GM18519 (cell line): ENCODE data around the gene CCDC85B.
"Not testable (repeated sequence)": the region's sequence is repeated elsewhere in the genome, so short reads cannot be mapped to it uniquely, and the experiment has no call there.

ENCODE experiments used
- ATAC-seq: cut with Tn5 transposase; IDR thresholded peaks from one replicate; pipeline ENCODE4 v1.9.1; 2021; ENCODE audit warnings: mild to moderate bottlenecking, moderate library complexity; ENCODE audit not compliant: unreplicated experiment, low FRiP score

CCDC85B gene

DNA sequence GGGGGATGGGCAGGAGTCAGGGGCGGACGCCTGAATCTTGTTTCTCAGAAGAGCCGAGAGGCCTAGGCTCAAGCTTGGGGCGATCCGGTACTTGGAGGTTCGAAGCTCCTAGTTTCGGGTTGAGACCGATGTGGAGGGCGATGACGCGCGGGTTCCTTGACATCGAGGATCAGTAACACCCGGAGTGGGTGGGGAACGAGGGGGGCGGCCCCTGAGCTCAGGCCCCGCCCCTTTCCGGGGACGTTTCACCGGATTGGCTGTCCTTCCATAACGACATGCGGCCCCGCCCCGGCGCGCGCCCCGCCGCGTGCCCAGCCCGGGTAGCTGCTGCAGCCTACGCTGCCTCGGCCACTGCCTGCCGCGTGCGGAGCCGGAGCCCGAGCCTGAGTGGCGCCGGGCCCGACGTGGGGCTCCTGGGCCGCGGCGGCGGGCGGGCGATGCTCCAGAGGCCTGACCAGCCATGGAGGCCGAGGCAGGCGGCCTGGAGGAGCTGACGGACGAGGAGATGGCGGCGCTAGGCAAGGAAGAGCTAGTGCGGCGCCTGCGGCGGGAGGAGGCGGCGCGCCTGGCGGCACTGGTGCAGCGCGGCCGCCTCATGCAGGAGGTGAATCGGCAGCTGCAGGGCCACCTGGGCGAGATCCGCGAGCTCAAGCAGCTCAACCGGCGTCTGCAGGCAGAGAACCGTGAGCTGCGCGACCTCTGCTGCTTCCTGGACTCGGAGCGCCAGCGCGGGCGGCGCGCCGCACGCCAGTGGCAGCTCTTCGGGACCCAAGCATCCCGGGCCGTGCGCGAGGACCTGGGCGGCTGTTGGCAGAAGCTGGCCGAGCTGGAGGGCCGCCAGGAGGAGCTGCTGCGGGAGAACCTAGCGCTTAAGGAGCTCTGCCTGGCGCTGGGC lies at the start of gene CCDC85B:
Gene CCDC85B (plus strand): TSS at position 350 of the 895 bp plus-strand sequence. CDS start 111 bp downstream, at position 461.
- peak; percentile 47 for ATAC-seq

DNA sequence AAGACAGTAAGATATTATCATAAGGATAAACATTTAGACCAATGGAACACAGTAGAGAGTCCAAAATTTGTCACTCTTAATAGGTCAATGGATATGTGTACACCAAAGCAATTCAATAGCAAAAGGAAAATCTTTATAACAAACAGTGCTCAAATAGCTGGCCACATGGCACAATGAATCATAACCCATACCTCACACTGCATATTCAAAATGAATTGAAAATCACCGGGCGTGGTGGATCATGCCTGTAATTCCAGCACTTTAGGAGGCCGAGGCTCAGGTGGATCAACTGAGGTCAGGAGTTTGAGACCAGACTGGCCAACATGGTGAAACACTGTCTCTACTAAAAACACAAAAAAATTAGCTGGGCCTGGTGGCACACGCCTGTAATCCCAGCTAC lies 48.3 kb upstream of the CCDC85B start:
- ATAC-seq, result no peak

DNA sequence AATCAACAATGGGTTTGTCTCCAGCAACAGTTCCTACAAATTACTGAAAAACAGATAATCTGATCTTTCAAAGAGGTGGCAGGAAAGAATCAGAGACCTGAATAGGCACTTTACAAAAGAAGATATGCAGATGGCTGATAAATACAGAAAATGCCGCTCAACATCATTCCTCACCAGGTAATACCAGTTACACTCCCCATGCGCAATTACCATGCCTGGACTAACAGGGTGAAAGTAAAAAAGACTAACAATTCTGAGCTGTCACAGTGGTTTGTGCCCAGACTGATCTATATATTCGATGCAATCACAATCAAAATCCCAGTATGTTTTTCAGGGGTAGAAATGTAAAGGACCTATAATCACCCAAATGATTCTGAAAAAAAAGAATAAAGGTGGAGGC lies 46.7 kb upstream of the CCDC85B start:
- no peak for ATAC-seq

GRCh38 chr11:65844231-65844872 lies 46.1 kb upstream of the CCDC85B start:
- no peak for ATAC-seq

GRCh38 chr11:65847746-65848145 lies 42.7 kb upstream of the CCDC85B start:
- no peak for ATAC-seq

GRCh38 chr11:65848693-65849092 lies 41.8 kb upstream of the CCDC85B start:
- ATAC-seq, result not testable (repeated sequence)

- ATAC-seq, result no peak
These were observed 41.1 kb upstream of the CCDC85B start for GRCh38 chr11:65849366-65849765.

DNA sequence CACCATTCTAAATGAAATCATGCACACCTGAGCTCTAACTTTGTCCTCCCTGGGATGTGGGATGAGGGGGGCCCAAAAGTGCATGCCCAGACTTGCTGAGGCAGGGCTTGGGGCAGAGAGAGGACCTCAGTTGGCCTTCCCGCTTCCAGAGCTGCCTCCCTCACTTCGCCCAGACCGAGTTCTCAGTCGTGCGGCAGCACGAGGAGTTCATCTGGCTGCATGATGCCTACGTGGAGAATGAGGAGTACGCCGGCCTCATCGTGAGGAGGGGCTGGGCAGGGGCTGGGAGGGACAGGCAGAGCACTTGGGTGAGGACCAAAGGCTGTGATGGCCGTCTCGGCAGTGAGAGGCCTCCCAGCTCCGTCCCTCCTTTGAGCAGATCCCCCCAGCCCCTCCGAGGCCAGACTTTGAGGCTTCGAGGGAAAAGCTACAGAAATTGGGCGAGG lies 40.7 kb upstream of the CCDC85B start:
- ATAC-seq, result no peak

GRCh38 chr11:65850217-65851082 lies 40.0 kb upstream of the CCDC85B start:
- ATAC-seq, result no peak

DNA sequence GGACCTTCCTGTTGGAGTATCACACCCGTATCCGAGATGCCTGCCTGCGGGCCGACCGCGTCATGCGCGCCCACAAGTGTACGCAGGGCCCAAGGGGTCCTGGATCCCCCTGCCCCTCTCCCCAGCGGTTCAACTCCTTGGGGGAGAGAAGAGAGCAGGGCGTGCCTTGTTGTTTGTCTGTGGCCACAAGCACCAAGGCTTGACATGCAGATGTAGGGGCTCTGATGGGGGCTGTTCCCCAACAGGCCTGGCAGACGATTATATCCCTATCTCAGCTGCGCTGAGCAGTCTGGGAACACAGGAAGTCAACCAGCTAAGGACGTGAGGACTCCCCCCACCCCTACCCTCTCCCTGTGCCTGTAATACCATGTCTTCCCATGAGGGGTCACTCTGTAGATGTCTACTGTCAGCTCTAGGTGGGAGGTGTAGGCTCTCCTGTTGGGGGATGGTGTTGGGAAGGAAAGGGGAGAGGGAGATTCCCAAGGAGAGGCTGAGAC lies 39.3 kb upstream of the CCDC85B start:
- no peak for ATAC-seq

- ATAC-seq, result no peak
These were observed 38.5 kb upstream of the CCDC85B start for GRCh38 chr11:65851811-65852507.

GRCh38 chr11:65852508-65853245 lies 37.8 kb upstream of the CCDC85B start:
- ATAC-seq, result no peak

DNA sequence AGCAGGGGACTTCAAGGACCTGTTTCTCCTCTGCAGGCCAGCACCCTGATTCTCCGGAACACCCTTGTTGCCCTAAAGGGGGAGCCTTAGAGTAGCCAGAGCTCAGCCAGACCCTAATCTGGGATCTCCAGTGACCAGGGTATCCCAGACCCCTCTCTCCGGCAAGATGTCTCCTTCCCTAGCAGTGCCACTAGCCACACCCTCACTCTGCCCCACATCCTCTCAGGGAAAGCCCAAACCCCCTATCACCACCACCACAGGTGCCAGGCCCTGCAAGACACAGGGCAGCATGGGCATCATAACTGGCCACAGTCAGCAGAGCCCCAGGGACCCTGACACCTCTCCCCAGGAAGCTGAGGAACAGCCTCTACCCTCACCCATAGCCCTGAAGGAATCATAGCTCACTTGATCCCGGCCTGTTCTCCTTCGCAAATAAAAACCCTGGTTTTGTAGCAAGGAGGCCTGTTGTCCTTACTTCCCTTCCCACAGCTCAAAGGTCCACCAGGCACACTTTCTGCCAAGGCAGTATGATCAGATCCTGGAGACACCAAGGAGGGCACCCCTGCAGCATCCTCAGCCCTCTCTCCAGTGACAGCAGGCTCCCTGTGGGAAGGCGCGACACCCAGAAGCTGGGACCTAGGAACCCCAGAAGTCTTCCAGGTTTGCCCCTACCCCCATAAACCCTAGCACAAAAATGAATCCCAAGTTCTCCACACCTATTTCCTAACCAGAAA lies 37.1 kb upstream of the CCDC85B start:
- ATAC-seq, result no peak

- ATAC-seq, result no peak
These were observed 36.3 kb upstream of the CCDC85B start for GRCh38 chr11:65854161-65854592.

DNA sequence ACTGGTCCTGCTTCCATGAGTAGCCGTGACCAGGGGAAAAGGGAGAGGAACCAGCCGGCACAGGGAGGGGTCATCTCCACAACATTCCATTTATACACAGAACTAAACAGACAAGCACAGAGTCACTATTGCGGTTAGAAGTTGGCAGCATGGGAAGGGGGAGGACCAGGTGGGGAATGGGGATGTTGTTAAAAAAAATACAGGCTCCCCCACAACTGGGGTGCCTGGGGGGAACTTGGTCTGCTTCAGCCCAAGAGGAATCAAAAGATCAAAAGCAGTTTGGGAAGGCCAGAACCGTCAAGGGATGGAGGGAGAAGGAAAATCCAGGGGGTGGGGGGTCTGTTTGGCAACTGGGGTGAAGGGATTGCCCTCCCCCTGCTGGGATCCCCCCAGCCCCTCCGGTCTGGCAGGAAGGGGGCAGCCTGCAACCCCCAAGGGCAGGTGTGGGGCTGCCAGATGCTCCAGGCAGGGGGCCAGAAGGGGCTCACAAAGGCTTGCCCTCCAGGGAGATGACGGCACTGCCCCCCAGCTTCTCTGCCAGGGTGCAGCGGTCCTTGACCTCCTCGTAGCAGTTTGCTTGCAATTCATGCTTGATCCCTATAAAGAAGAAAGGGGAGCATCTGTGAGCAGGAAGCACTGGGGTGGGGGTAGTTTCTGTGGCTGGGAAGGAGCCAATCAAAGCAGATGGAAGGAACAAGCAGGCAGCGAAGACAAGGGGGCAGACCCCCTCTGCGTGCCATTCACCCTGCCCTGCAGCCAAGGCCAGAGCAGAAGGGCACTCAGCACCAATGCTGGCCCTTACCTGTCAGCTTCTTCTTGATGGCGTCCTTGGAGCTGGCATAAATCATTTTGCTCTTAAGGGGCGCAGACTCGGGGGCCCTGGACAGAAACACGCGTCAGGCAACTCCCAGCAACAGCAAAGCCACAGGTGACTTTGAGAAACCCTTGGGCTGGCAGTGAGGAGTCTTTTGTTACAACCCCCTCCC lies 35.3 kb upstream of the CCDC85B start:
- no peak for ATAC-seq

DNA sequence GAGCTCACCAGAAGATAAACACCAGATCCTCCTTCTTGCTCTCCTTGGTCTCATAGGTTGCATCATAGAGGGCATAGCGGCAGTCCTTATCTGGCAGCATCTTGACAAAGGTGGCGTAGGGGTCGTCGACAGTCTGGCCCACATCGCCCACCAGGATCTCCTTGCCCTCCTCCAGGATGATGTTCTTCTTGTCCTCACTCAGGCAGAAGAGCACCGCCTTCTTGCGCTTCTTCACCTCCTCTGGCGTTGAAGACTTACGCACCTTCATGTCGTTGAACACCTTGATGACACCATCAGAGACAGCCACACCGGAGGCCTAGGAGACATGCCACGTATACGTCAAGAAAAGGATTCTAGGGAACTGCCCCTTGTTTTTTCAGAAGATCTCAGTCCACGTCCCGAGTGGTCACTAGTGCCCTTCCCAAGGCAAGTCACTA lies 34.5 kb upstream of the CCDC85B start:
- ATAC-seq, result no peak
